ENCODE measurements around the gene SCD5.

GRCh38 chr4:82640540-82640939, 158.1 kb downstream of the SCD5 start:
- TF ChIP-seq RAD21 (IDR thresholded peaks at IDR 0.05; ENCODE audit: low read length) (no peak), CTCF (conservative IDR thresholded peaks at IDR 0.05; ENCODE audit: low read depth, low read length) (no peak), POLR2A (IDR thresholded peaks at IDR 0.05; ENCODE audit: low read depth, low read length) (no peak), USF2 (IDR thresholded peaks at IDR 0.05; ENCODE audit: low read depth, low read length) (no peak), MAFK (IDR thresholded peaks at IDR 0.05; ENCODE audit: low read depth, low read length) (no peak), RCOR1 (IDR thresholded peaks at IDR 0.05; ENCODE audit: insufficient replicate concordance, low read length) (no peak), MXI1 (IDR thresholded peaks at IDR 0.05; ENCODE audit: borderline replicate concordance, low read depth, low read length) (no peak), SMC3 (IDR thresholded peaks at IDR 0.05; ENCODE audit: low read depth, low read length) (no peak), CEBPB (IDR thresholded peaks at IDR 0.05; ENCODE audit: low read depth, low read length) (no peak), MAZ (IDR thresholded peaks at IDR 0.05; ENCODE audit: borderline replicate concordance, low read depth, low read length) (no peak), ELK1 (IDR thresholded peaks at IDR 0.05; ENCODE audit: borderline replicate concordance, low read depth, low read length) (no peak), NFE2L2 (IDR thresholded peaks at IDR 0.05; ENCODE audit: low read depth, low read length) (no peak), CHD1 (IDR thresholded peaks at IDR 0.05; ENCODE audit: low read depth, low read length) (no peak)

All from IMR-90 (cell line).